Panc1 (cell line): ENCODE results near the gene DUSP16.

Experiments used
- POLR2AphosphoS5 ChIP-seq: IDR thresholded peaks from 2 replicates; pipeline ENCODE4 v1.6.1; 2012; ENCODE audit warnings: mild to moderate bottlenecking, low read depth, low read length, moderate library complexity
- SIN3A ChIP-seq: IDR thresholded peaks from 2 replicates; pipeline ENCODE4 v1.6.1; 2012; ENCODE audit warnings: low read depth, mild to moderate bottlenecking, low read length, moderate library complexity, borderline replicate concordance; ENCODE audit not compliant: insufficient read depth
- TCF7L2 ChIP-seq: IDR thresholded peaks from 2 replicates; pipeline ENCODE4 v1.6.1; 2011; ENCODE audit warnings: mild to moderate bottlenecking, low read depth, low read length, inconsistent platforms
- TF ChIP-seq, protein P1 (sequence below): fragments of 450-650 bp; IDR thresholded peaks from 2 replicates; pipeline ENCODE4 v1.5.1; 2017; ENCODE audit warnings: mild to moderate bottlenecking
- TF ChIP-seq, protein P2 (sequence below), 2 experiments: IDR thresholded peaks; 2 replicates each; pipeline ENCODE4 v1.6.1; 2011 to 2012; ENCODE audit warnings: low read depth in 2 of 2, control low read depth in 1 of 2, low read length in 1 of 2, mild to moderate bottlenecking in 1 of 2, moderate library complexity in 1 of 2; ENCODE audit not compliant: insufficient read depth in 1 of 2

DNA sequence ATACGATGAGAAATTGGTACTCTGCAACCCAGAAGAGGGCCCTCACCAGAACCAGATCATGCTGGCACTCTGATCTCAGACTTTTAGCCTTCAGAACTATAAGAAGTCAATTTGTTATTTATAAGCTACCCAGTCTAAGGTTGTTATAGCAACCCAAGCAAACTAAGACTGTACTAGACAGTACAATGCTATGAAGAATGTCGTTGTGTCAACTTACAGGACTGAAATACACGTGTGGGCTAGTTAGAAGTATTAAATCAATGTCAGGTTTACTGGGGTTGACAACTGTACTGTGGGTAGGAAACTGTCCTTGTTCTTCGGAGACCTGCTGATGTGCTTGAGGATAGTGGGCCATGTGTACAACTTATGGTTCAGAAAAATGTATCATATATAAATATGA, 19.7 kb downstream of the DUSP16 start:
- TF ChIP-seq, protein P1, sequence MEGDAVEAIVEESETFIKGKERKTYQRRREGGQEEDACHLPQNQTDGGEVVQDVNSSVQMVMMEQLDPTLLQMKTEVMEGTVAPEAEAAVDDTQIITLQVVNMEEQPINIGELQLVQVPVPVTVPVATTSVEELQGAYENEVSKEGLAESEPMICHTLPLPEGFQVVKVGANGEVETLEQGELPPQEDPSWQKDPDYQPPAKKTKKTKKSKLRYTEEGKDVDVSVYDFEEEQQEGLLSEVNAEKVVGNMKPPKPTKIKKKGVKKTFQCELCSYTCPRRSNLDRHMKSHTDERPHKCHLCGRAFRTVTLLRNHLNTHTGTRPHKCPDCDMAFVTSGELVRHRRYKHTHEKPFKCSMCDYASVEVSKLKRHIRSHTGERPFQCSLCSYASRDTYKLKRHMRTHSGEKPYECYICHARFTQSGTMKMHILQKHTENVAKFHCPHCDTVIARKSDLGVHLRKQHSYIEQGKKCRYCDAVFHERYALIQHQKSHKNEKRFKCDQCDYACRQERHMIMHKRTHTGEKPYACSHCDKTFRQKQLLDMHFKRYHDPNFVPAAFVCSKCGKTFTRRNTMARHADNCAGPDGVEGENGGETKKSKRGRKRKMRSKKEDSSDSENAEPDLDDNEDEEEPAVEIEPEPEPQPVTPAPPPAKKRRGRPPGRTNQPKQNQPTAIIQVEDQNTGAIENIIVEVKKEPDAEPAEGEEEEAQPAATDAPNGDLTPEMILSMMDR: no peak
- TF ChIP-seq, protein P2, sequence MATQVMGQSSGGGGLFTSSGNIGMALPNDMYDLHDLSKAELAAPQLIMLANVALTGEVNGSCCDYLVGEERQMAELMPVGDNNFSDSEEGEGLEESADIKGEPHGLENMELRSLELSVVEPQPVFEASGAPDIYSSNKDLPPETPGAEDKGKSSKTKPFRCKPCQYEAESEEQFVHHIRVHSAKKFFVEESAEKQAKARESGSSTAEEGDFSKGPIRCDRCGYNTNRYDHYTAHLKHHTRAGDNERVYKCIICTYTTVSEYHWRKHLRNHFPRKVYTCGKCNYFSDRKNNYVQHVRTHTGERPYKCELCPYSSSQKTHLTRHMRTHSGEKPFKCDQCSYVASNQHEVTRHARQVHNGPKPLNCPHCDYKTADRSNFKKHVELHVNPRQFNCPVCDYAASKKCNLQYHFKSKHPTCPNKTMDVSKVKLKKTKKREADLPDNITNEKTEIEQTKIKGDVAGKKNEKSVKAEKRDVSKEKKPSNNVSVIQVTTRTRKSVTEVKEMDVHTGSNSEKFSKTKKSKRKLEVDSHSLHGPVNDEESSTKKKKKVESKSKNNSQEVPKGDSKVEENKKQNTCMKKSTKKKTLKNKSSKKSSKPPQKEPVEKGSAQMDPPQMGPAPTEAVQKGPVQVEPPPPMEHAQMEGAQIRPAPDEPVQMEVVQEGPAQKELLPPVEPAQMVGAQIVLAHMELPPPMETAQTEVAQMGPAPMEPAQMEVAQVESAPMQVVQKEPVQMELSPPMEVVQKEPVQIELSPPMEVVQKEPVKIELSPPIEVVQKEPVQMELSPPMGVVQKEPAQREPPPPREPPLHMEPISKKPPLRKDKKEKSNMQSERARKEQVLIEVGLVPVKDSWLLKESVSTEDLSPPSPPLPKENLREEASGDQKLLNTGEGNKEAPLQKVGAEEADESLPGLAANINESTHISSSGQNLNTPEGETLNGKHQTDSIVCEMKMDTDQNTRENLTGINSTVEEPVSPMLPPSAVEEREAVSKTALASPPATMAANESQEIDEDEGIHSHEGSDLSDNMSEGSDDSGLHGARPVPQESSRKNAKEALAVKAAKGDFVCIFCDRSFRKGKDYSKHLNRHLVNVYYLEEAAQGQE (IDR thresholded peaks at IDR 0.05; ENCODE audit: insufficient read depth in 1 of 2, low read depth in 2 of 2, low read length in 1 of 2): no peak
- no peak for TF ChIP-seq POLR2AphosphoS5
- no peak for TF ChIP-seq TCF7L2
- no peak for TF ChIP-seq SIN3A
